Upper lobe of left lung (tissue), 6 donors: Measurements from ENCODE around the gene GFPT2. TPM values are rescaled to one million over a fixed set of nuclear protein-coding genes. Genes with fewer than 3 reads are reported as not detected.

ENCODE experiments used
- ATAC-seq, 2 donors: fragments of 200-7000 bp; cut with Tn5 transposase; one replicate each; pipeline ENCODE4 v1.9.1; 2022; ENCODE audit warnings: mild to moderate bottlenecking in 2 of 2, moderate library complexity in 2 of 2; ENCODE audit not compliant: low FRiP score in 2 of 2
- DNase-seq, 2 donors: peaks; one replicate each; pipeline ENCODE4 v3.0.0-alpha.2; 2019 to 2020
- H3K27ac ChIP-seq, 4 donors: fragments of 200-600 bp; sonication (generic); one replicate each; pipeline ENCODE4 v1.5.1; 2016 to 2019
- H3K27me3 ChIP-seq, 4 donors: fragments of 200-600 bp; sonication (generic); one replicate each; pipeline ENCODE4 v1.5.1; 2017 to 2019
- H3K36me3 ChIP-seq, 4 donors: fragments of 200-600 bp; sonication (generic); one replicate each; pipeline ENCODE4 v1.5.1; 2016 to 2019
- H3K4me1 ChIP-seq, 4 donors: fragments of 200-600 bp; sonication (generic); one replicate each; pipeline ENCODE4 v1.5.1; 2018 to 2019
- H3K4me3 ChIP-seq, 4 donors: fragments of 200-600 bp; sonication (generic); one replicate each; pipeline ENCODE4 v1.5.1; 2017 to 2019; ENCODE audit warnings: mild to moderate bottlenecking in 2 of 4, moderate library complexity in 1 of 4
- H3K9me3 ChIP-seq, 4 donors: fragments of 200-600 bp; sonication (generic); one replicate each; pipeline ENCODE4 v1.5.1; 2018 to 2019
- CTCF ChIP-seq, 6 experiments: fragments of 450-650 bp in 4 of 6; fragments of 200-600 bp in 2 of 6; sonication (generic) in 2 of 6; IDR thresholded peaks; one replicate each; pipeline ENCODE4 v1.5.1; 2016 to 2019; ENCODE audit warnings: antibody characterized with exemption in 6 of 6
- EP300 ChIP-seq, 4 donors: sonication (generic); formaldehyde crosslinking; IDR thresholded peaks; one replicate each; pipeline ENCODE4 v1.5.1; 2017; ENCODE audit warnings: antibody characterized with exemption in 4 of 4, control low read depth in 2 of 4
- POLR2A ChIP-seq, 4 donors: fragments of 450-650 bp; IDR thresholded peaks; one replicate each; pipeline ENCODE4 v1.5.1; 2016 to 2017; ENCODE audit warnings: antibody characterized with exemption in 4 of 4, mild to moderate bottlenecking in 2 of 4
- POLR2AphosphoS5 ChIP-seq, 2 donors: sonication (generic); formaldehyde crosslinking; IDR thresholded peaks; one replicate each; pipeline ENCODE4 v1.5.1; 2017; ENCODE audit warnings: antibody characterized with exemption in 2 of 2
- WGBS, 2 donors: methylation state at CpG; one replicate each; pipeline ENCODE4 v1.1.5; 2017 to 2018; 5-methylcytosine and 5-hydroxymethylcytosine counted together
- total RNA-seq, 6 donors: library from RNA; depleted of rRNA in 4 of 6; stranded (reverse); fragments of >200 nt in 4 of 6; gene quantifications; one replicate each; pipeline versions ENCODE4 v1.1.0 to v1.2.1, GENCODE V29; 2016 to 2021
- donor health status: DM: no; HTN: no; CAD: no; lungs with moderate emphysema.
- donor health status: DM: no; HTN: yes; CAD: no; lungs with severe emphysema.

The GFPT2 gene
- total RNA-seq, 6 donors from 2014 or later = 6.8 to 35.4 (median 18.0) TPM

DNA sequence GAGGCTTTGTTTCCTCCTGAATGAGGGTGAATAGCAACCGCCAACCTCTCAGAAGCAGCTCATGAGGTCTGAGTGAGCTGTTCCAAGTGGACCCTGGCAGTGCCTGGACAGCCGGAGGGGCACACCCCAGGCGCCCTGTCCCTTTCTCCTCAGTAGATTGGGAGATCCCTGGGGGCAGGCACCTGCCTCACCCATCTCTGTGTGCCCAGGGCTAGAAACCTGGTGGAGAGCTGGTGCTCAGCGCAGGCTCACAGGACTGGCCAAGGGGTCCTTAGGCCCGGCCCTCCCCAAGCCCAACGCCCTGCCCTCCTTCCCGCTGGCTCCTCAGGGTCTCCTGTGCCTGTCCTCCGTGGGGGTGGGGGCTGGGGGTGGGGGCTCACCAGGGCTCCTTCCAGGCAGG lies 46.3 kb downstream of the GFPT2 start:
- no peaks in the 10 kb centered on the region for H3K4me1 ChIP-seq
- no peak overlapping the region for H3K4me3 ChIP-seq
- ATAC-seq (no peak), DNase-seq (no peak)
- no peaks in the 10 kb centered on the region for H3K9me3 ChIP-seq
- no peak overlapping the region for H3K27ac ChIP-seq
- 76 to 100% methylated on average over 1 to 3 of the region's 8 CpGs for whole genome bisulfite sequencing, 2 donors
- peaks cover 0 to 5% (median 0%) of the 10 kb centered on the region in 4 donors for H3K36me3 ChIP-seq
- TF ChIP-seq EP300 (IDR thresholded peaks at IDR 0.05) = no peak
- no peak for TF ChIP-seq CTCF (IDR thresholded peaks at IDR 0.05)
- TF ChIP-seq POLR2A (IDR thresholded peaks at IDR 0.05) = no peak
- no peak for TF ChIP-seq POLR2AphosphoS5 (IDR thresholded peaks at IDR 0.05)
- H3K27me3 ChIP-seq = no peaks in the 10 kb centered on the region

GRCh38 chr5:180305481-180305880 lies 47.7 kb downstream of the GFPT2 start:
- no peaks in the 10 kb centered on the region for H3K4me1 ChIP-seq
- DNase-seq (no peak), ATAC-seq (no peak)
- peaks cover 0 to 5% (median 0%) of the 10 kb centered on the region in 4 donors for H3K36me3 ChIP-seq
- H3K9me3 ChIP-seq = no peaks in the 10 kb centered on the region
- H3K4me3 ChIP-seq = no peak overlapping the region
- 86% methylated on average over 12 of the region's 12 CpGs for WGBS, 2 donors
- TF ChIP-seq CTCF (IDR thresholded peaks at IDR 0.05) (no peak), EP300 (IDR thresholded peaks at IDR 0.05) (no peak), POLR2A (IDR thresholded peaks at IDR 0.05) (no peak), POLR2AphosphoS5 (IDR thresholded peaks at IDR 0.05) (no peak)
- H3K27ac ChIP-seq = no peak overlapping the region
- no peaks in the 10 kb centered on the region for H3K27me3 ChIP-seq

DNA sequence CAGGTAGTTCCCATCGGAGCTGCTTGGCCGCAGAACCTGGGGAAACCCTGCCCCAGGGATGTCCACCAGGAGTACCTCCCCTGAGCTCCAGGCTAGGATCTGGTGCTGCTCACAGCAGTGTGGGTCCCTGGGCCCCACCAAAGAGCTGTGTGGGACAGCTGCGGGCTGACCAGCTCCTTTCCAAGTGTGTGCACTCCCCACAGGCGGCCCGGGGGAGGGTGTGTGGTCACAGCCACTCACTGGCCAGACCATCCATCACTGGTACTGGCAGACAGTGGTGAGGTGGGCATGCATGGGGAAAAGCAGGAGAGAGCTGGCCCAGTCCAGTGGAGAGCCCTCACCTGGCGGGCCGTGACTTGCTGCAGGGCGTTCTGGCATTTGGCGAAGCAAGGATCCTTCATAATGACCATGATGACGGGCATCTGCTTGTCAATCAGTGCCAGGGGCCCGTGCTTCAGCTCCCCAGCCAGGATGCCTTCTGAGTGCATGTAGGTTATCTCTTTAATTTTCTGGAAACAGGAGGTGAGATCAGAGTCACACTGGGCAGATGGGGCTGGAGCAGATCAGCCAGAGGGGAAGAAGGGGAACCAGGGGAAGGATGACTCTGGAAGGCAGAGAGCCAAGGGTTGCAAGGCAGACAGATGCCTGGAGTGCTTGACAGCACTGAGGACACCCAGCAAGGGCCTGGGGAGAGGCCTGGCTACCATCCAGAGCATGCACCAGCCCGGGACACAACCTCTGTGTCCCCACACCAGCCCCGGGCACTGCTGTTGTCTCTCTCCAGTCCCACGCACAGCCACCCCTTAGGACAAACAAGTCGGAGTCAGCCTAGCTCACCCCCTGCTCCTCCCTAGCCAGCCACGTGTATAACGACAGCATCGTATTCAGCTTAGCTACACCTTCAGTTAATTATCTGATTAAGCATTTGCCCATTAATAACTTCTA lies 48.4 kb downstream of the GFPT2 start:
- ATAC-seq (peak; percentile 13 to 47), DNase-seq (no peak)
- no peak for TF ChIP-seq EP300 (IDR thresholded peaks at IDR 0.05)
- no peak for TF ChIP-seq POLR2AphosphoS5 (IDR thresholded peaks at IDR 0.05)
- TF ChIP-seq POLR2A (IDR thresholded peaks at IDR 0.05) = no peak
- TF ChIP-seq CTCF (IDR thresholded peaks at IDR 0.05) = no peak
- H3K27ac ChIP-seq = no peak overlapping the region
- H3K4me1 ChIP-seq = no peaks in the 10 kb centered on the region
- no peaks in the 10 kb centered on the region for H3K27me3 ChIP-seq
- WGBS, 2 donors = 92 to 93% methylated on average over 15 to 16 of the region's 18 CpGs
- H3K4me3 ChIP-seq = no peak overlapping the region
- H3K36me3 ChIP-seq = peaks cover 0 to 5% (median 0%) of the 10 kb centered on the region in 4 donors
- no peaks in the 10 kb centered on the region for H3K9me3 ChIP-seq

DNA sequence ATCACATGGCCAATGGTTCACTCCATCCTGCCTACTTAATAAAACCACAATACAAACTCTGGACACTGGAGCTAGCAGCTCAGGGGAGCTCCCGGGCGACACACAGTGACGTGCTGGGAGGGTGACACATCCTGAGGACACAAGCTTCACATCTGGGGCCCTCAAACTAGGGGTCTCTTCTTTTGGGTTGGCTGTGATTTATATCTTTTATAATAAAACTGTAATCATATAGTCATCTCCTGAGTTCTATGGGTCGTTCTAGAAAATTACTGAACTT lies 49.2 kb downstream of the GFPT2 start:
- ATAC-seq (no peak), DNase-seq (no peak)
- TF ChIP-seq POLR2AphosphoS5 (IDR thresholded peaks at IDR 0.05) (no peak), EP300 (IDR thresholded peaks at IDR 0.05) (no peak), CTCF (IDR thresholded peaks at IDR 0.05) (no peak), POLR2A (IDR thresholded peaks at IDR 0.05) (no peak)
- no peak overlapping the region for H3K27ac ChIP-seq
- WGBS, 2 donors = 71 to 75% methylated on average over 4 of the region's 4 CpGs
- no peak overlapping the region for H3K4me3 ChIP-seq
- H3K4me1 ChIP-seq = no peaks in the 10 kb centered on the region
- peaks cover 0 to 5% (median 0%) of the 10 kb centered on the region in 4 donors for H3K36me3 ChIP-seq
- no peaks in the 10 kb centered on the region for H3K27me3 ChIP-seq
- H3K9me3 ChIP-seq = no peaks in the 10 kb centered on the region
